GM19043 (cell line): ENCODE results near the gene PI4KB.

Source experiments
- ATAC-seq: cut with Tn5 transposase; IDR thresholded peaks from one replicate; pipeline ENCODE4 v1.9.1; 2021; ENCODE audit warnings: low read depth; ENCODE audit not compliant: unreplicated experiment

PI4KB gene

DNA sequence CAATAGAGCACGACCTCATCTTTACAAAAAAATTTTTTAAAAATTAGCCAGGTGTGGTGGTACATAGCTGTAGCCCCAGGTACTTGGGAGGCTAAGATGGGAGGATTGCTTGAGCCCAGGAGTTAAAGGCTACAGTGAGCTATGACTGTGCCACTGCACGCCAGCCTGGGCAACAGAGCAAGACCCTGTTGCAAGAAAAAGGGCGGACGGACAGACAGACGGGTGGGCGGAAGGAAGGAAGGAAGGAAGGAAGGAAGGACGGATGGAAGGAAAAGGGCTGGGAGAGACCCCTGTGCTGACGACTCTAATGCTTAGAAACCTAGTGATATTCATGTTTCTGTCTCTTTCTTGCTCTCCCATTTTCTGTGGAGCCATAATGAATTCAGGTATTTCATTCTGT lies 14.4 kb downstream of the PI4KB start:
- ATAC-seq, result no peak

DNA sequence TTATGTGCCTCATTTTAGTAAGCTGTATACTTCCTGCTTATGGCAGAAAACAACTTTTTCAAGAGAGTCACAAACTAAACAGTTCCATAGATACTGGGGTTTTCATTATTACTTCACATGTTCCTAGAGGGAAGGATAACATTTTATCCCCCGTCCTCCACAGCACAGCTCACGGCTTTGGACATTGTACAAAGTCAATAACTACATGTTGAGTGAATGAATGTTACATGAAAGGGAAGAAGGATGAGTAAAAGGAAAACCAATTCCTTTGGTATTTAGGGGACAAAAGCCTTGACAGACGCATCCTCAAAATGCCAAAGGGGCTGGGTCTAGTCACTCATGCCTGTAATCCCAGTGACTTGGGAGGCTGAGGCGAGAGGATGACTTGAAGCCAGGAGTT lies 14.8 kb downstream of the PI4KB start:
- no peak for ATAC-seq

DNA sequence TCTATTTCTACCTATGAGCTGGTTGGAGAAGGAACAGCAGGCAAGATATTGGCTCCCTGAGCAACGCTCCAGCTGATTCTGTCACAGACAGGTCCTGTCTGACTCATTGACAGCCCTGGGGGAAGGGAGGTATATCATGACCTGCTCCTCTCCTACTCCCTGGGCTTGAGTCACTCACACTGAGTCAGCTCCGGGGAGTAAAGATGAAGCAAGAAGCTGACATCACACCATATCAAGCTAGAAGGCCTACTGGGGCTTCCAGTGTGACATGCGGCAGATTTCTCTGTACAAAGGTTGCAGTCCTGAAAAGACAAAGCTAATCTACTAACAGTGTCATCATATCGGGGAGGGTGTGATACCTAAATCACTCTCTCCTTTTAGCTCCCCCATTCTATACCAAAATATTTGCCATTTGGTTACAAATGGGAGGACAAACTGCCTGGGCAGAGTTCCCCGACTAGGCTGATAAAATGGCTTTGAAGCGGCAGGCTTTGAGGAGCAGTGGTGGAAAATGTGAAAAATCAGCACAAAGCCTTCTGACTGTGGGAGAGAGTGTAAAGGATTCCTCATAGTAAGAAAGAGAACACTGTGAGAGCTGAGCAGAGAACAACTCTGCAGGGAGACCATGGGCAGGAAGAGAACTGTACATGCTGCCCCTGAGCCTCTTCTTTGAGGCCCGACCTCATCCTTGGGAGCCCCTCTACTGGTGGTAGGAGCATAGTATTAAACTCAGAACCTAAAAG lies 15.5 kb downstream of the PI4KB start:
- ATAC-seq, result no peak

DNA sequence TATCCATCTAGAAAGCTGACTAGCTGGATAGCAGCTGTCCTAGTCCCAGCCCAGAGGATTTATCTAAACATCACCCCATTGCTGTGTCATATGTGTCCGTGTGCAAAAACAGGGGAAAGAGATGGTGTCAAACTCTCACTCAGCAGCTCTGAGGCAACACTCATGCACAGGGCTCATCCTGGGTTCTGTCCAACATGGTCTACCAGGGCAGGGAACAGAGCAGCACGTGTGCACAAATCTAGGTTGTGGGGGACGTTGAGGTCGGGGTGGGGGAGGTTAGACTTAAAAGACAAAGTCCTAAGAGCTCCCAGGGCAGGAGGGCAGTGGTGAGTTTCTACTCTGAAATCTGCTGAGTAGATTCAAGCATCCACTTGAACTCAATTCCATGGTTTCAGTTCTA lies 16.2 kb downstream of the PI4KB start:
- ATAC-seq, result no peak

DNA sequence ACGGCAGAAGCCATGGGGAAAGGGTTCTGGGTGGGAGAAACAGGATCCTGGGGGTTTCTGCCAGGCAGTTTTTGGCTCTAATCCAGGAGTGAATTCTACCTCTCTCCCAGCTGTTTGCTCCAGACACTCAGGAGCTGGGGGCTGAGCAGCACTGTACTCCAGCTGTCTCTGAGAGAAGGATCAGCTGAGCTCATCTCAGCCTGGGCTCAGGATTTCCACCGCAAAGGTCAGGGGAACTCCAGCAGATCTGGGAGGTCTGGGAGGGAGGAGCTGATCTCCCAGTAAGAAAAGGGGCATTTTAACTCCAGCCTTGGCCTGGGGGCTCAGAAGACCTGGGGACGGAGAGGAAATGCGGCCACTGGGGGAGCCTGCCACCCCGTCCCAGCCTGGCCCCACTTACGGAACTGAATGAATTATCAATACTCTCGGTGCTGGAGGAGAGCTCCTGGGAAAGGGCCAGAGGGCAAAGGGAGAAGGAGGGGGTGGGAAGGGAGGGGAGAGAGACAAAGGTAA lies 17.3 kb downstream of the PI4KB start:
- ATAC-seq, result no peak

DNA sequence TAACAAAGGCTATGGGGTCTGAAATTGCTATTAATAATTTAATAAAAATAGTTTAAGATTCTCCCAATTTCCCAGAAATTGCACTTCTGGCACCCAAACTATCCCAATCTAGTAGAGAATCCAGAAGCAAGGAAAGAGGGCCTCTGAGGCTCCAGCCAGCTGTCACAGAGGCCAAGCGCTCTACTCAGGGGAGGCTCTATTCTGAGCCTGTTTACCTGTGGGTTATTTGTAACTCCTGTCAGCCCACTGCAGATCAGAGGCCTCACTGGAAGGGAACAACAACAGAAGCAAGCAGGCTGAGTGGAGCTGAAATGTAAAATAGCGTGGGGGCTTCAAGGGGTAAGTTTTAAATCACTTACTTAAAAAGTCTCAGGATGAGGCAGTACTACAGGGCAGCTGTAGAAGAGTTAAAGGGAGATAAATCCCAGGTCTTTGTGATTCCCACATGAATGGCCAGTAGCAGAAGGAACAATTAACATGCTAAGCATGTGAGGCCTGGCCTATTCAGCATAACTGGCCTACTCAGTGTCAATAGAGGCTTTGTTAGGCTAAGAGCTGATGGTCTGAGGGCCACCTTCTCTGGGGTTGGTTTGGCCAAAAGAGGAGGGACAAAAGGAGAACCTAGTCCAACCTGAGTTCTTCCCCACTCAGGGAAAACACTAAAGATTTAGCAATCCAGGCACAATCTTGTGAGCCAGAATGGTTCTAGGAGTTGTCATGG lies 32.3 kb downstream of the PI4KB start:
- no peak for ATAC-seq

DNA sequence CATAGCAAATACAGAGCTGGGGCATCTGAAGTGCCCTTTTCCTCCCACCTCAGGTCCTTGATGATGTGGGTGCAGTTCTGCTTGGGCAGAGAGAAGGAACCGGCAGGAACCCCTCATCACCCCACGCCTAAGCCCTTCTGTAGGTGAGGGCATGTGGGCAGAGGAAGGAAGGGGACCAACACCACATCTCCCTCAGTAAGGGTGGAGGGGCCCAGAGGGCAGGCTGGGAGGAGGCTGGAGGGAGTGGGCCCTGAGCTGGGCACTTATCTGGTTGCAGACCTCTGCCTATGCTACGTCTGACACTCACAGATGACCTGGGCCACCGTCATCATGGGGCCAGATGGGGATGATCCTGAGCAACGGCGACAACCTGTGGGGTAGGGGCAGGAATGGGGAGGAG lies 34.1 kb downstream of the PI4KB start:
- ATAC-seq, result no peak

DNA sequence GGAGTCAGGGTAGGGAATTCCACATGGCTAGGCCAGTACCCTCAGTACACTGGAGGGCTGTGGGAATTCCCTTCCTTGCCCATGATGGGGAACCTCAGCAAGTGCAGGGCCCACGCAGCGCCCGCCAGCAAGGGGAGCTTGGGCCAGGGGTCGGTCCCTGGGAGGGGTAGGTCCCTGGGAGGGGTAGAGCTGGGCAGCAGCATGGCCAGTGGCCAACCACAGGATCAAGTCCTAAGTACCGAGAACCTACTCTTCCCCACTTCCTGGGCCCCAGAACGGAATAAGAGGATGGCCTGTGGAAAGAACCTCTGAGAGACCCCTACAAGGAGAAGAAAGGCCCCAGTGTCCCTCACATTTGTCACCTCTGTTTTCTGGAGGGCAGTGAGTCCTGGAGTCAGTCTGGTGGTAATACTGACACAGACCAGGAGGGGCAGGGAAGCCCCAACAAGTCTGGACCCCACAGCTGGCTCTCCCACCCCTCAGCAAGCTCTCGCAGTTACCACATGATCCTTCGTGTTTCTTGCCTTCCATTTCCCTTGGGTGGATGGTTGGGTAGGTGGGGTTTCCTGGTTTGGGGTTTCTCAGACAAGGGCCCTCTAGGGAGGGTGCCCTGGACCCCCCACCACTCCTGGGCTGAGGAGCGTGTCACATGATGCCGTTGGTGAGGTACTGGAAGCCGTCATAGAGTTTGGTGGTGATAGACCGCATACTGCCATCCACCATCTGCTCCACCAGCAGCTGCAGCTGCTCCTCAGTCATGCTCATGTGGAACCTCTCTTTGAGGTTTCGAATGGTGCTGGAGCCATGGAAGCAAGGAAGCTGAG lies 34.8 kb downstream of the PI4KB start:
- ATAC-seq, result no peak

DNA sequence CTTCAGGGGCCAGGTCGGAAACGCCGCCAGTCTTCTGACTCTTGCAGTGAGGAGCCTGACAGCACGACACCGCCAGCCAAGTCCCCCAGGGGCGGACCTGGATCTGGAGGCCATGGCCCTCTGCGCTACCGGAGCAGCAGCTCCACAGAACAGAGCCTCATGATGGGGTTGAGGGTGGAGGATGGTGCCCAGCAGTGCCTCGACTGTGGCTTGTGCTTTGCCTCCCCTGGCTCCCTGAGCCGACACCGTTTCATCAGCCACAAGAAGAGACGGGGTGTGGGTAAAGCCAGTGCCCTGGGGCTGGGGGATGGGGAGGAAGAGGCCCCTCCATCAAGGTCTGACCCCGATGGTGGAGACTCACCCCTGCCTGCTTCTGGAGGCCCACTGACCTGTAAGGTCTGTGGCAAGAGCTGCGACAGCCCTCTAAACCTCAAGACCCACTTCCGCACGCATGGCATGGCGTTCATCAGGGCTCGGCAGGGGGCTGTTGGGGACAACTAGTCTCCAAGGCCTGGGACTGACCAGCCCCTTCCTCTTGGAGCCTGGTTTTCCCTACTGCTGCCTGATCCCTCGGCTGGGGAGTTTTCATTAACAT lies 36.4 kb downstream of the PI4KB start:
- ATAC-seq, result no peak

DNA sequence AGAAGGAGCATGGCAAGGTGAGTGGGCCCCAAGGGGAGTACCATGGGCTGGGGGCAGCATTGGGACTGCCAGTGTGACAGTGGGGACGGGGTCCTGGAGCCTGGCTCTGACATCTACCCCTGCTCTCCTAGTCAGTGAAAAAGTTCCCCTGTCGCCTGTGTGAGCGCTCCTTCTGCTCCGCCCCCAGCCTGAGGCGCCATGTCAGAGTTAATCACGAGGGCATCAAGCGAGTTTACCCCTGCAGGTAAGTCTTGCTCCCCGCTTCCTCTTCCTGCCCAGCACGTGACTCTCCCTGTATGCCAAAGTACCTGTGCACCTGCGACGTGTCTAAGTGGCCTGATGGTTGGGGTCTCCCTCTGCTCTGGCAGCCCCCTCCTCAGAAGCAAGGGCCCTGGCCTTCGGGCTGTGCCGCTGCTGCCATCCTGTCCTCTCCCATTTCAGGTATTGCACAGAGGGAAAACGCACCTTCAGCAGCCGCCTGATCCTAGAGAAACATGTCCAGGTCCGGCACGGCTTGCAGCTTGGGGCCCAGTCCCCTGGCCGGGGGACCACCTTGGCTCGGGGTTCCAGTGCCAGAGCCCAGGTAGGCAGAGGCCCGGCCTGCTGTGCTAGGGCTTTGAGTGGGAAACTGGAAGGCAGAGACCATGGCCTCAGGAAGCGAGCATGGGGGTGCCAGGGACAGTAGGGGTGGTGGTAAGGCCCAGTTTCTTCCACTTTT lies 37.1 kb downstream of the PI4KB start:
- no peak for ATAC-seq

DNA sequence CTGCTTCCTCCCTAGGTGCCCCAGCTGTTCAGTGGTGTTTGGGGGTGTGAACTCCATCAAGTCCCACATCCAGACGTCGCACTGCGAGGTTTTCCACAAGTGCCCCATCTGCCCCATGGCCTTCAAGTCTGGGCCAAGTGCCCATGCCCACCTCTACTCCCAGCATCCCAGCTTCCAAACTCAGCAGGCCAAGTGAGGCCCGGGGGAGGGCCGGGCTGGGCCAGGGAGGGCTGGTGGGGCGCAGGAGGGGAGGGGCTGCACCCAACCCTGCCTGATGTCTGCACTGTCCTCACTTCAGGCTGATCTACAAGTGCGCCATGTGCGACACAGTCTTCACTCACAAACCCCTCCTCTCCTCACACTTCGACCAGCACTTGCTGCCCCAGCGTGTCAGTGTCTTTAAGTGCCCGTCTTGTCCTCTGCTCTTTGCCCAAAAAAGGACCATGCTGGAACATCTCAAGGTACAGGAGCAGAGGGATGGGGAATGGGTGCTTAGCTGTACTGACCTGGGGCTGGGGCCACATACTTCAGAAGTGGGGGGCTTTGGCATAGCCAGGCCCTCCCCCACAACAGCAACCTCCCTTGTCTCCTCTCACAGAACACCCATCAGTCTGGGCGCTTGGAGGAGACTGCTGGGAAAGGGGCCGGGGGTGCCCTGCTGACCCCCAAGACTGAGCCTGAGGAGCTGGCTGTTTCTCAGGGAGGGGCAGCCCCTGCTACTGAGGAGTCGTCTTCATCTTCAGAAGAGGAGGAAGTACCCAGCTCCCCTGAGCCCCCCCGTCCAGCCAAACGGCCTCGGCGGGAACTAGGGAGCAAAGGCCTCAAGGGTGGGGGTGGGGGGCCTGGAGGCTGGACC lies 37.9 kb downstream of the PI4KB start:
- no peak for ATAC-seq

DNA sequence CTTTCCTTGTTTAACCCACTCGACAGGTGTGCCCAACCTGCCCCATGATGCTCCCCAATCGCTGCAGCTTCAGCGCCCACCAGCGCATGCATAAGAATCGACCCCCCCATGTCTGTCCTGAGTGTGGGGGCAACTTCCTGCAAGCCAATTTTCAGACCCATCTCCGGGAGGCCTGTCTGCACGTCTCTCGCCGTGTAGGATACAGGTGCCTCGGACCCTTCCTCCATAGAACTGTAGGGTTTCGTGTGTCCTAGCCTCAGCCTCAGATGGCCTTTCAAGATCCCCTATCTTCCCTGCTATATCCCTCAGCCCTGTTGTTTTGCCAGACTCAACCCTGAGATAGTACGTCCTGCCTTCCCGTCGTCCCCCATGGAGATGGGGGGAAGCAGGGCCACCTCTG lies 38.7 kb downstream of the PI4KB start:
- no peak for ATAC-seq

DNA sequence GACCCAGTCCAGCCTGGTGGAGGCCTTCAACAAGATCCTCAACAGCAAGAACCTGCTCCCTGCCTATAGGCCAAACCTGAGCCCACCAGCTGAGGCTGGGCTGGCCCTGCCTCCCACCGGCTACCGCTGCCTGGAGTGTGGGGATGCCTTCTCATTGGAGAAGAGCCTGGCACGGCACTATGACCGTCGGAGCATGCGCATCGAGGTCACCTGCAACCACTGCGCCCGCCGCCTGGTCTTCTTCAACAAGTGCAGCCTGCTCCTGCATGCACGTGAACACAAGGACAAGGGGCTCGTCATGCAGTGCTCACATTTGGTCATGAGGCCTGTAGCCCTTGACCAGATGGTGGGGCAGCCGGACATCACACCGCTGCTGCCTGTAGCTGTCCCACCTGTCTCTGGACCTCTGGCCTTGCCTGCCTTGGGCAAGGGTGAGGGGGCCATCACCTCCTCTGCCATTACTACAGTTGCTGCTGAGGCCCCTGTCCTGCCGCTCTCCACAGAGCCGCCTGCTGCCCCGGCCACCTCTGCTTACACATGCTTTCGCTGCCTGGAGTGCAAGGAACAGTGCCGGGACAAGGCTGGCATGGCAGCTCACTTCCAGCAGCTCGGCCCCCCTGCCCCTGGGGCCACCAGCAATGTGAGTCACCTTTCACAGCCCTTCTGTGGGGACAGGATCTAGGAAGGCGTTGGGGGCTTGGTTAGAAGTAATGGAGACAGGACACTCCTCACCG lies 39.3 kb downstream of the PI4KB start:
- no peak for ATAC-seq

DNA sequence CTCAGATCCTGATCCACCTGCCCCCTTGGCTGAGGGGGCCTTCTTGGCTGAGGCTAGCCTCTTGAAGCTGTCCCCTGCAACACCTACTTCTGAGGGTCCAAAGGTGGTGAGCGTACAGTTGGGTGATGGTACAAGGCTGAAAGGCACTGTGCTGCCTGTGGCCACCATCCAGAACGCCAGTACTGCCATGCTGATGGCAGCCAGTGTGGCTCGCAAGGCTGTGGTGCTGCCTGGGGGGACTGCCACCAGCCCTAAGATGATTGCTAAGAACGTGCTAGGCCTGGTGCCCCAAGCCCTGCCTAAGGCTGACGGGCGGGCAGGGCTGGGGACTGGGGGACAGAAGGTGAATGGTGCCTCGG lies 39.9 kb downstream of the PI4KB start:
- no peak for ATAC-seq

DNA sequence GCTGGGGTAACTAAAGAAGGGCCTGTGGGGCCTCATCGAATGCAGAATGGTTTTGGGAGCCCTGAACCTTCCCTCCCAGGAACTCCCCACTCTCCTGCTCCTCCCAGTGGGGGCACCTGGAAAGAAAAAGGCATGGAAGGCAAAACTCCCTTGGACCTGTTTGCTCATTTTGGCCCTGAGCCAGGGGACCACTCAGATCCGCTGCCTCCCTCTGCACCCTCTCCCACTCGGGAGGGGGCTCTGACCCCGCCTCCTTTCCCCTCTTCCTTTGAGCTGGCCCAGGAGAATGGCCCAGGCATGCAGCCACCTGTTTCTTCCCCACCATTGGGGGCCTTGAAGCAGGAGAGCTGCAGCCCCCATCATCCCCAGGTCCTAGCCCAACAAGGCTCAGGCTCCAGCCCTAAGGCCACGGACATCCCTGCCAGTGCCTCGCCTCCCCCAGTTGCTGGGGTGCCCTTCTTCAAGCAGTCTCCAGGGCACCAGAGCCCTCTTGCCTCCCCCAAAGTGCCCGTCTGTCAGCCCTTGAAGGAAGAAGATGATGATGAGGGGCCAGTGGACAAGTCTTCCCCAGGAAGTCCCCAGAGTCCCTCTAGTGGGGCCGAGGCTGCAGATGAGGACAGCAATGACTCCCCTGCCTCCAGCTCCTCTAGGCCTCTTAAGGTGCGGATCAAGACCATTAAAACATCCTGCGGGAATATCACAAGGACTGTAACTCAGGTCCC lies 40.4 kb downstream of the PI4KB start:
- no peak for ATAC-seq

DNA sequence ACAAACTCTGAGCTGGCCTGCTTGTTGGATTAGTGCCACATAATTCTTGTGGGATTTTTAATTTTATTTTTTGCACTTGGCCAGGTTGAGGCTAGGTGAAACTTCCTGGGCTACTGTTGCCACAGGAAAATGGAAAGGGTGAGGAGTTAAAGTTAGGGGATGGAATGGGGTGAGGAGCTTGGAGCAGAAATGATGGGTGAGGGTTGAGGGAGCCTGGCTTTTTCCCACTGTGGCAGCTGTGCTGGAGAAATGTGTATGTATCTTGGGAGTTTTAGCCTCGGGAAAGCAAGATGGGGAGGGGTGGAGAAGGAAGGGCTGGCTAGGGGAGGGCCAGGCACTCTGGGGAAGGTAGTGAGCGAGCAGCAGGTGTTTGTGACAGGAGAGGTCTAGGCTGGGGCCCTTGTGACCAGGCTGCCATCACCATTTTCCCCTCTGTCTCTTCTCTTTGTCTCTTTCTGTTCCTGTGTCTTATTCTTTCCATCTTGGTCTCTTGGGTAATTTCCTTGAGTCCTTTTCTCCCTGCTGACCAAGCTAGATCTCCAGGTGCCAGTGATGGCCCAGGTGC lies 43.1 kb downstream of the PI4KB start:
- no peak for ATAC-seq

DNA sequence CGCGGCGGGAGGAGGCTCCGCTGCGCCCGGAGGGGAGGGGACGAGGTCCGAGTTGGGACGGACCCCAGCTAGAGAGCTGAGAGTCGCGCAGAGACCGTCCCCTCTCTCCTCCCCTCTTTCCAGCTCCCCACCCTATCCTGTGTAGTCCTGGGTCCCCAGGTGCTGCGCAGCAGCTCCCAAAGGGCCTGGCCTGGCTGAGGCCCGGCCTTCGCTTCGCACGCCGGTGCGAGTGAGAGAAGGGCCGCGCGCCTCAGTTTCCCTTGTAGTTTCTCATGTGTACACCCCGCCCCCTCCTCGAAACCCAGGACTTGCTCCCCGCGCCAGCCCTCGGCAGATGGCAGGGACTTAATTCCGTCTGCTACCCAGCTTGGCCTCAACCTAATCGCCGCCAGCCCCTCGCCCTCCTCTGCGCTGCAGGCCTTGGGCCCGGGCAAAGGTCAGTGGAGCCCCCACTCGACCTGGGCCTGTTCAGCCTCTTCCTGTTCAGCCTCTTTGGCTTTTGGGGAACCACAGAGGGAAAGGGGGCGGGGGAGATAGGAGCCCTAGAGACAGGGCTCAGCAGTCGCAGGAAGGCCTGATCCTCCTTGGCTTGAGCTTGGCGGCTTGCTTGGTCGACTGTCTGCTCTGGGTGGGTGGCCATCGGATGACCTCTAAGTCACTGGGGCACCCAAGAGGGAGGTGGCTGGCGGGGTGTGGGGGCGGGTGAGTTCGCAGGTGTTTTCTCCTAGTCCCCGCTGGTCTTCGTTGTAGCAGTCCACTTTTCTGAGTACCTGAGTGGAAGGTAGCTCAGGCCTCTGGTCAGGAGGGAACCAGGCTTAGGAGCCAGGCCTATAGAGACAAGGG lies 44.1 kb downstream of the PI4KB start:
- no peak for ATAC-seq
